Activated T-cell treated with anti-CD3 and anti-CD28 coated beads, Interleukin-2, amount 50 U/mL, for 72 hours (primary cell): Measurements from ENCODE around the gene S100A7A. TPM values are rescaled to one million over a fixed set of nuclear protein-coding genes. Genes with fewer than 3 reads are reported as not detected.
"Not testable (repeated sequence)": the region's sequence is repeated elsewhere in the genome, so short reads cannot be mapped to it uniquely, and the experiment has no call there.

Experiments used
- ATAC-seq, 2 donors: fragments of 150-1000 bp; cut with Tn5 transposase; replicated peaks in 1 of 2; 2 replicates each; pipeline ENCODE4 v1.10.0; 2021; ENCODE audit warnings: moderate library complexity in 2 of 2, mild to moderate bottlenecking in 1 of 2
- DNase-seq, 2 donors: peaks; one replicate each; pipeline ENCODE4 v3.0.0; 2021 to 2022; ENCODE audit warnings: mixed read lengths in 1 of 2
- H3K27ac Mint-ChIP-seq: one replicate; pipeline ENCODE4 v1.8.0; 2022; ENCODE audit warnings: mild to moderate bottlenecking, moderate library complexity, mixed read lengths
- H3K27me3 Mint-ChIP-seq: one replicate; pipeline ENCODE4 v1.8.0; 2022; ENCODE audit warnings: low read depth, mixed read lengths
- H3K36me3 Mint-ChIP-seq, 2 donors: one replicate each; pipeline ENCODE4 v1.8.0; 2022; ENCODE audit warnings: mixed read lengths in 2 of 2, mild to moderate bottlenecking in 1 of 2; ENCODE audit not compliant: insufficient read depth in 2 of 2
- H3K4me1 Mint-ChIP-seq: one replicate; pipeline ENCODE4 v1.8.0; 2022; ENCODE audit warnings: low read depth, mixed read lengths
- H3K4me3 Mint-ChIP-seq, 2 donors: one replicate each; pipeline ENCODE4 v1.8.0; 2022; ENCODE audit warnings: mild to moderate bottlenecking in 2 of 2, mixed read lengths in 2 of 2, moderate library complexity in 2 of 2
- H3K9me3 Mint-ChIP-seq, 2 donors: one replicate each; pipeline ENCODE4 v1.8.0; 2022; ENCODE audit warnings: mixed read lengths in 2 of 2
- total RNA-seq, 2 donors: library from RNA; stranded (reverse); gene quantifications; one replicate each; pipeline ENCODE4 v1.2.3, GENCODE V29; 2022

S100A7A gene
- total RNA-seq, 2 donors from 2014 or later: not detected

DNA sequence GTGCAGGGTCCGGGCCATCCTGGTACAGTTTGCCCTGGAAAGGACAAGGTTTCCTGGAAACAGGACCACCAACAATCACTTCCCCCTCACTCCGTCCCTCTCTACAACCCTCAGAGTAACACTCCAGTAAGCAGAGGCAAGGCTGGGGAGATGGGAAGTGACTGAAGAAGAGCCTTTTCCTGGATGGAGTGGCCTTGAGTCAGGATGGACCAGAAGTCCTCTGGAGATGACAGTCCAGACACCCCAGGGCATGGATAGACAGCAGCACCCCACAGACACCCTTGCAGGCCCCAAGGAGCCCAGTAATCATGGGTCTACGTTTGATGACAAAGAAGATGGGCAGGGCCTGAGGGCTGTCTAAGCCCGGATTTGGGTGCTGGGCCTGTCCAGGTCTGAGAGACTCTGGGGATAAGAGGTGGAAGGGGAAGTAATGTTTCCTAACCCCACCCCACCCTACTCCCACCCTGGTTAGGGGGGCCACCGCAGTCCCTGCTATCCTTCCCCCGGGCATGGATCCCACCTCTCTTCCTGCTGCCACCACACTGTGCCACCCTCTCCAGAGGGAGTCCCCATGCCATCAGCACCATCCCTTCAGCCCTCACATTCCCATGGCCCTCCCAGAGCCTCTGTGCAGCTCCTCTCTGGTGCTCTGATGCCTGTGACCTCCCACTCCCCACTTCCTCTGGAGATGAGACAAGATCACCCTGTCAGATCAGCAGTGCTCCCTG, 18.2 kb upstream of the S100A7A start:
- DNase-seq (no peak), ATAC-seq (no peak)
- no peak overlapping the region for H3K4me3 Mint-ChIP-seq

DNA sequence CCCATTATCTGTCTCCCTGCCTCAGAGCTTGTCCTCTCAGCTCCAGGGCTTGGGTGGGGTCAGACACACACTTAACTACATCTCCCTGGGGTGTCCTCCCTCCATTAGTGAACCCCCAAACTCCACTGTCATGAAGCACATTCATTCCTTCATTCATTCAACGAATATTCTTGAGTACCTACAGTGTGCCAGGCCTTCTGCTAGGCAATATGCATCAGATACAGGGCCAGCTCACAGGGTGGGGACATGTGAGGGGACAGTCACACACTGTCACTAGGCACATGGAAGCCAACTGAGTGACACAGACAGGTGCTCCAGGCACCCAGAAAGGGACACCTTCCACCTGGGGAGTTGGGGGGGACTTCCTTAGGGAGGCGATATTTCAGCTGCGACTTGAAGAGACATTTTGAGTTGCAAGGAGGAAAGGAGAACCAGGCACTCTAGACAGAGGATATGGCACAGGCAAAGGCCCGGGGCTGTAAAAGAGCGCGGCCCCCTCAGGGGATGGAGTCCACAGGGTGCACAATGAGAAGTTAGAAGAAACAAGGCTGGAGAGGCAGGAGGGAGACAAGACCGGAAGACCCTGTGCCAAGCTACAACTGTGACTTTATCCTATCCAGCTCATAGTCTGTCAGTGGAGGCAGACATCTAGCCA, 16.8 kb upstream of the S100A7A start:
- DNase-seq (no peak), ATAC-seq (no peak)
- no peaks in the 10 kb centered on the region for H3K36me3 Mint-ChIP-seq
- no peaks in the 10 kb centered on the region for H3K9me3 Mint-ChIP-seq
- H3K27ac Mint-ChIP-seq: no peak overlapping the region
- no peak overlapping the region for H3K4me3 Mint-ChIP-seq
- H3K27me3 Mint-ChIP-seq: peaks cover 10% of the 10 kb centered on the region
- H3K4me1 Mint-ChIP-seq: no peaks in the 10 kb centered on the region

More for the DNA sequence above, 18.2 kb upstream of the S100A7A start:
- H3K9me3 Mint-ChIP-seq: no peaks in the 10 kb centered on the region
- no peak overlapping the region for H3K27ac Mint-ChIP-seq
- H3K27me3 Mint-ChIP-seq: peaks cover 10% of the 10 kb centered on the region
- no peaks in the 10 kb centered on the region for H3K36me3 Mint-ChIP-seq
- H3K4me1 Mint-ChIP-seq: no peaks in the 10 kb centered on the region

DNA sequence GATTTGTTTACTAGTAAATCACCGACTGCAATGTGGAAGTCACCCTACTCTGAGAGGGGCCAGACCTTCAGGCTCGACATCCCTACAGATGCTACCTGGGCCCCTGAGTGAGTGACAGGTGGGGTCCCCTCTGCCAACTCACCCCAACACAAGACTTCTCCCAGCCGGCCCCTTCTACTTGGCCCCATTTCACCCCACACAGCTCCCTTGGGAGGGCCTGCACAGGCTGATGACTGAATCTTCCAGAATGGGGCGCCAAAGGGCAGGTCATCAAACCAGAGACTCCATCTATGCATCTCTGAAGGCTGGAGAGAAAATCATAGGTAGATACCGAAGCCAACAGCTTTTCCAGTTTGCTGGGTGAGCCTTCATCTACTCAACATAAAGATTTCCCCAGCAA, 16.1 kb upstream of the S100A7A start:
- H3K4me1 Mint-ChIP-seq: no peaks in the 10 kb centered on the region
- peaks cover 8% of the 10 kb centered on the region for H3K27me3 Mint-ChIP-seq
- H3K4me3 Mint-ChIP-seq: no peak overlapping the region
- DNase-seq (no peak), ATAC-seq (no peak)
- no peak overlapping the region for H3K27ac Mint-ChIP-seq
- H3K9me3 Mint-ChIP-seq: no peaks in the 10 kb centered on the region
- H3K36me3 Mint-ChIP-seq: no peaks in the 10 kb centered on the region

DNA sequence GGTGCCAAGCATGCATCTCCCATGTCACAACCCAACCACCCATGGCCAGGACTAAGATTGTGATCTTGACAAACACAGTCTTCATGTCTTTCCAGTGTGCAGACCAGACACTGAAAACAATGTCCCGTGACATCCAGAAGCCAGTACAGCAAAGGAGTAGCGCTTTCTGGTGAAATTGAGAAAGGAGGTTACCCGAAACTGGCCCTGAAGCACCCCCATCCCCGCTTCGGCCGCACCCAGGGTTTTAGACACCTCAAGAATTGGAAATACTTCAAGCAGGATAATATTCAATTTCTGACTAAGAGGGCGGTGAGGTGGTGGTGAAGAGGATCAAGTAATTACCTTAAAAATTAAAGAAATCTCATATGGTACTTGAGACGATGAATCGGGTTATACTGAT, 14.9 kb upstream of the S100A7A start:
- Mint-ChIP-seq H3K9me3 (no peaks in the 10 kb centered on the region), H3K4me3 (no peak overlapping the region), H3K27me3 (no peaks in the 10 kb centered on the region), H3K27ac (no peak overlapping the region), H3K4me1 (peaks cover 3% of the 10 kb centered on the region), H3K36me3 (no peaks in the 10 kb centered on the region)
- ATAC-seq: no peak
- no peak for DNase-seq

DNA sequence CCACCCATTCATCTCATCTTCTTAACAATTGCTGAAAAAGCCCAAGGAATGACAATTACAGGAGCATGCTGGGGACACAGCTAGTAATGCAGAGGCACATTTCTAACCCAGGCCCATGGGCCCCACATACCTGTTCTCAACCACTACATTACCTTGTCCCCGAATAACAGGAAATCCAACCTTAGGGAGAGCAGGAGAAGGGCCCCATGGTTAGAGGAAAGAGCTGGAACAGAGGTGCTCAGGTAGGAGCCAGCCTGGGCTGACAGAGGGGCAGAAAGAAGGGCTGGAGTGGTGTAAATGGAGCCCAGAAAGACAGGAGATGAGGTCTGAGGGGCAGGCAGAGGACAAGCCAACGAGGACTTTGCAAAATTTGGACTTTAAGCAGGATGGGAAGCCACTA, 14.1 kb upstream of the S100A7A start:
- H3K9me3 Mint-ChIP-seq: no peaks in the 10 kb centered on the region
- peaks cover 7% of the 10 kb centered on the region for H3K4me1 Mint-ChIP-seq
- no peak overlapping the region for H3K4me3 Mint-ChIP-seq
- H3K36me3 Mint-ChIP-seq: no peaks in the 10 kb centered on the region
- ATAC-seq (no peak), DNase-seq (no peak)
- H3K27me3 Mint-ChIP-seq: no peaks in the 10 kb centered on the region
- H3K27ac Mint-ChIP-seq: no peak overlapping the region

DNA sequence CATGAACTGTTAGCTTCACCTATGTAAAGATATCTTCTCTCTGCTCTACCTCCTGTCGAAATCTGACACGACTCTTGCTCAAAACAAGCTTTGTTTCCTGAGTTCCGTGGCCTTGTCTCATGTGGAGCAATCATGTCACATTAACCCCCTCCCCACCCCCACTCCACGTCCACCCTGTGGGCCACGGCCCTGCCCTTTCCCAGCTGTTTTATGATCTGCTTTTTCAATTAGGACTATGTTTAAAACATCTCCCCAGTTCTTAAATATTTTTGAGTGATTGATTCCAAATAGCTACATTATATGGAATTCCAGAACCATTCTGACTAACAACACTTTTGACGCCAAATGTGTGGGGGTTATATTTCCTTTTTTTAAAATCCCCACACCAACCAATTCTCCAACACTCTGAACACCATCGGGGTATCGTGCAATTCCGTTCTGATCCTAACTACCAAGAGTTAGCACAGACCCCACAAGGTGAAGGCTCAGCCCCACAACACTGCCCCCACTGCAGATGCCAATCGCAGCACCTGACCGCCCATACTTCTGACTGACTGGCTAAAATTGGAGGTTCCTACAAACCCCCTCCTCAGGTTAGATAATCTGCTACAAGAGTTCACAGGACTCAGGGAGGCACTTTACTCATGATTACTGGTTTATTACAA, 12.8 kb upstream of the S100A7A start:
- no peak overlapping the region for H3K4me3 Mint-ChIP-seq
- H3K9me3 Mint-ChIP-seq: no peaks in the 10 kb centered on the region
- H3K27me3 Mint-ChIP-seq: no peaks in the 10 kb centered on the region
- no peaks in the 10 kb centered on the region for H3K36me3 Mint-ChIP-seq
- H3K27ac Mint-ChIP-seq: no peak overlapping the region
- peaks cover 7% of the 10 kb centered on the region for H3K4me1 Mint-ChIP-seq
- no peak for ATAC-seq
- no peak for DNase-seq

DNA sequence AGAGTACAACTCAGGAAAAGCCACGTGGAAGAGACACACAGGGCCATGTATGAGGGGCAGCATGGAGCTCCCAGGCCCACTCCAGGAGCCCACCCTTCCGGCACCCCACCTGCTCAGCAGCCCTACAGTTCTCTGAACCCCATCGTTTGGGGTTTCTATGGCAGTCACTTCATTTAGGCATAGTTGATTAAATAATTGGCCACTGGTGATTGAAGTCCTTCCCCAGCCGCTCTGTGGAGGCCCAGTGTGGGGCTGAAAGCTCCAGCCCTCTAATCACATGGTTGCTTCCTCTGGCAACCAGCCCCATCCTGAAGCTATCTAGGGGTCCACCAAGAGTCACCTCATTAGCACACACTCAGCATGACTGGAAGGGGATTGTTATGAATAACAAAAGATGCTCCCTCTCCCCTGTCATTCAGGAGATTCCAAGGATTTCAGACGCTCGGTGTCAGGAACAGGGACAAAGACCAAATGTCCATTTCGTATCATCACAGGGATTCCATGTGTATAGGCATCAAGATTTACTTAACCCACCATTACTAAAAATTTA, 12.2 kb upstream of the S100A7A start:
- H3K27ac Mint-ChIP-seq: no peak overlapping the region

DNA sequence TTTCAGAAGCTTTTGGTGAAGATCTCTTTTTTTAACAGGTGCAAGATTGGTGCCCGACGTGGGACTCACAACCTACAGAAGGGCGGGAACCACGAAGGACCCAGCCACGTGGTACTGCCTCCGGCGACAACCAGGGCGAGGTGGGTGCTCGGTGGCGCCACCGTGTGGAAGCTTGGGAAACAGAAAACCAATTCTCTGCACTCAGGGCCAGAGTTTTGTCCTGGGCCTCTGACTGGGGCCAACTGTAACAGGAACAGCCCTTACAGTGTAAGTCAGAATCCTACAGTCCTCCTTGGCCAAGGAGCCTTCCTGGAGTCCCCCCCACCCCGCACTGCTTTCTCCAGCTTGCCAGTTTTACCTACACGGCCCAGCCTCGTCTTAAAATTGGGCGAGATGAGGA, 11.6 kb upstream of the S100A7A start:
- H3K9me3 Mint-ChIP-seq: peaks cover 2 to 5% of the 10 kb centered on the region in 2 donors
- no peak overlapping the region for H3K27ac Mint-ChIP-seq
- H3K36me3 Mint-ChIP-seq: peaks cover 0 to 2% of the 10 kb centered on the region in 2 donors
- peaks cover 7% of the 10 kb centered on the region for H3K4me1 Mint-ChIP-seq
- DNase-seq (peak; percentile 43 to 68), ATAC-seq (peak; percentile 41 to 42)
- H3K27me3 Mint-ChIP-seq: peaks cover 10% of the 10 kb centered on the region
- no peak overlapping the region for H3K4me3 Mint-ChIP-seq

More for the DNA sequence above, 12.2 kb upstream of the S100A7A start:
- ATAC-seq: no peak
- Mint-ChIP-seq H3K4me1 (peaks cover 7% of the 10 kb centered on the region), H3K9me3 (peaks cover 1 to 2% of the 10 kb centered on the region in 2 donors), H3K4me3 (no peak overlapping the region), H3K36me3 (no peaks in the 10 kb centered on the region), H3K27me3 (peaks cover 4% of the 10 kb centered on the region)
- no peak for DNase-seq

DNA sequence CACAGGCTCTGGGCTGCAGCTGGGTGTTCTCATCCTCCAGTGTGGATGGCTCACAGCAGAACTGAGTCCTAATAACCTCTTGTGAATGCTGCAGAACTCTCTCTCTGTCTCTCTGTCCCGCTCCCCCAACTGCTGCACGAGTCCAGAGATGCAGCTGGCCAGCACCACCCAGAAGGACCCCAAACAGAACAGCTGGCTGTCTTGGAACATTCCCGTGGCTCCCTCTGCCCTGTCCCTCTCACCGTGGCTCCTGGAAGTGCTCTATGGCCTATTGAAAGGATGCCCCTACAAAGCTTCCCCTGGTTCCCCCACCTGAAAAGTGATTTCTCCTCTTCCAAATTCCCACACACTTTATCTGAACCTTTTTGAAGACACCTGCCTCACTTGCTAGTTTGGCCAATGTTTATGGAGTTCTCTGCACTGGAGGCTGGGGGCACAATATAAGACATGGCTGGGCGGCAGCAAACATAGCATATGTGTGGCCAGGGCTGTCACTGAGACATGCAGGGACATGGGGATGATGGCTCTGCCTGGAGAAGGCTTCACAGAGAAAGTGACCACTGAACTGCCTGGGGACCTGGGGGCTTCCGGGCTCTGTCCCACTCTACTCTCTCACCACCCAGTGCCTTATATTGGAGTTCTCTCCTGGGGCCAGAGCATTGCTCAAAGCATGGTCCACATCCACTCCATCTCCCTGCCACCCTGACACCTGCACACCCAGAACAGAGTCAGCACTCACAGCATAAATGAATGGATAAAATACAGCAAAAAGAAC, 10.3 kb upstream of the S100A7A start:
- H3K27ac Mint-ChIP-seq, H3K4me1 Mint-ChIP-seq: not testable (repeated sequence)

DNA sequence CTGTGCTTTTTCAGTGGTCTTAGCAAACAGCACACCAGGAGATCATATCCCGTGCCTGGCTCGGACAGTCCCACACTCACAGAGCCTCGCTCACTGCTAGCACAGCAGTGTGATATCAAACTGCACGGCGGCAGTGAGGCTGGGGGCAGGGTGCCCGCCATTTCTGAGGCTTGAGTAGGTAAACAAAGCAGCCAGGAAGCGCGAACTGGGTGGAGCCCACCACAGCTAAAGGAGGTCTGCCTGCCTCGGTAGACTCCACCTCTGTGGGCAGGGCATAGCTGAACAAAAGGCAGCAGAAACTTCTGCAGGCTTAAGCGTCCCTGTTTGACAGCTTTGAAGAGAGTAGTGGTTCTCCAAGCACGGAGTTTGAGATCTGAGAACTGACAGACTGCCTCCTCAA, 9.0 kb upstream of the S100A7A start:
- not testable (repeated sequence) for H3K36me3 Mint-ChIP-seq, H3K27ac Mint-ChIP-seq, ATAC-seq, H3K4me3 Mint-ChIP-seq, H3K9me3 Mint-ChIP-seq, DNase-seq, H3K4me1 Mint-ChIP-seq
- peaks cover 25% of the 10 kb centered on the region for H3K27me3 Mint-ChIP-seq

More for the DNA sequence above, 10.3 kb upstream of the S100A7A start:
- not testable (repeated sequence) for DNase-seq, H3K36me3 Mint-ChIP-seq, H3K4me3 Mint-ChIP-seq, H3K9me3 Mint-ChIP-seq, ATAC-seq
- peaks cover 16% of the 10 kb centered on the region for H3K27me3 Mint-ChIP-seq

DNA sequence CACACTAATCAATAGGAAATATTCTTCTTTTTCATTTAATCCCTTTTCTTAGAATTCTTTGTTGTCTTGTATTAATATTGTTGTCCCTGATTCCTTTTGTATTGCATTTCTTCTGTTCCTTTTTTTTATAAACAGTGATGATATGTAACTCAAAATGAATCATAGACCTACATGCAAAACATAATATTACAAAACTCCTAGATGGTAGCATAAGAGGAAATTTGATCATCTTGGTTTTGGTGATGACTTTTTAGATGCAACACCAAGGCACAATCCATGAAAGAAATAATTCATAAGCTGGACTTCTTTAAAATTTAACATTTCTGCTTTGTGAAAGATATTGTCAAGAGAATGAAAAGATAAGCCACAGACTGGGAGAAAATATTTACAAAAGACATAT, 2.4 kb upstream of the S100A7A start:
- not testable (repeated sequence) for H3K9me3 Mint-ChIP-seq, H3K36me3 Mint-ChIP-seq, H3K4me3 Mint-ChIP-seq, H3K4me1 Mint-ChIP-seq, ATAC-seq, DNase-seq, H3K27ac Mint-ChIP-seq
- peaks cover 29% of the 10 kb centered on the region for H3K27me3 Mint-ChIP-seq

DNA sequence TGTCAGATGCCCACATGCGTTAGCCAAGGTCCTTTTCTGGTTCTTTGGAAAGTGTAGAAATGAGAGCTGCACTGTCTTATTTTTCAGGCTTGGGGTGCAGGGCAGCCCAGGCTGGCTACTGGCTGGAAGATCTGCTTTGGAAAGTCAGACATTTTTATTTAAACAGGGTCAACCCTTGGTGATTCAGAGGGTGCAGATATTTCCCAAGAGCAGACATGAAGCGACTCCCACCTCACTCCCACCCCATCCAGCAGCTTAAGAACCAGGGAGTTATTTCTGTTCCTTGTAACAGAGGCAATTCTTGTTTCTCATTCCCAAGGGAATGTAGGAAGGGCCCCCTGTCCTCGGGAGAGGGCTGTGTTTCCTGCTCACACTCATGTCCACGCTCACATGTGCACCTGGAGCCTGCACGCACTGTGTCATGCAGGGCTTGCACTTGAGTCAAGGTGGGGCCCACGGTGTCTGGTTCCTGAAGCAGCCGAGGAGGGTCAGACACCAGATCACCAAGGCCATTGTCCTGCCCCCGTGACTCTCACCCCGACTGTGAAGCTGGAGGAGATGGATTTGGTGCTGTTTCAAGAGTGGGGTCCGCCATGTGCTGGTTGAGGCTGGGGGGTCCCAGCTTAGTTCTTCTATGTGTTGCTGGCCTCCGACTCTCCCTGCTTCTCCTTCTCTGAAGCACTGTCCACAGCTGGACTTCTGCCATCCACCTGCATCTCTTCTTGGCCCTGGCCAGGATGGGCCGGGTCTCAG, 992 bp downstream of the S100A7A start:
- H3K4me3 Mint-ChIP-seq: no peak overlapping the region
- no peaks in the 10 kb centered on the region for H3K36me3 Mint-ChIP-seq
- H3K4me1 Mint-ChIP-seq: no peaks in the 10 kb centered on the region
- no peak overlapping the region for H3K27ac Mint-ChIP-seq
- no peak for DNase-seq
- no peak for ATAC-seq
- peaks cover 18% of the 10 kb centered on the region for H3K27me3 Mint-ChIP-seq
- no peaks in the 10 kb centered on the region for H3K9me3 Mint-ChIP-seq
